SHP77 treated with DMSO at 0.1 percent for 48 hours (cell line): ENCODE results near the gene IRF3.
A peak's percentile ranks its signal among the peaks of the same experiment; 100 is the strongest.
"Not testable (repeated sequence)": the region's sequence is repeated elsewhere in the genome, so short reads cannot be mapped to it uniquely, and the experiment has no call there.

Experiments used
- DNase-seq: peaks from one replicate; lab custom pipeline; 2025; lab: John Stamatoyannopoulos, UW

The IRF3 gene

GRCh38 chr19:49645995-49646394, 19.7 kb downstream of the IRF3 start:
- no peak for DNase-seq

- no peak for DNase-seq
These were observed 20.1 kb downstream of the IRF3 start for GRCh38 chr19:49645592-49645991.

GRCh38 chr19:49643466-49643865, 22.2 kb downstream of the IRF3 start:
- no peak for DNase-seq

- no peak for DNase-seq
These were observed 23.1 kb downstream of the IRF3 start for GRCh38 chr19:49642492-49643035.

GRCh38 chr19:49641688-49642491, 23.8 kb downstream of the IRF3 start, which contains the start of gene SCAF1:
SCAF1 (plus strand) TSS chr19:49642209; CDS start chr19:49645027, 2,818 bp downstream.
- peak; percentile 97 for DNase-seq

GRCh38 chr19:49640113-49640898, 25.4 kb downstream of the IRF3 start, which contains the start of gene RRAS:
RRAS (minus strand) TSS chr19:49640143; CDS start chr19:49640098, 45 bp downstream.
- DNase-seq: peak; percentile 97

GRCh38 chr19:49639401-49640112, 26.1 kb downstream of the IRF3 start:
- DNase-seq: no peak

GRCh38 chr19:49637821-49638738, 27.6 kb downstream of the IRF3 start:
- no peak for DNase-seq

GRCh38 chr19:49636233-49636932, 29.3 kb downstream of the IRF3 start:
- DNase-seq: no peak

GRCh38 chr19:49635530-49636232, 30.0 kb downstream of the IRF3 start:
- DNase-seq: no peak

GRCh38 chr19:49633273-49633672, 32.4 kb downstream of the IRF3 start:
- not testable (repeated sequence) for DNase-seq

- no peak for DNase-seq
These were observed 33.1 kb downstream of the IRF3 start for GRCh38 chr19:49632576-49632975.

GRCh38 chr19:49631610-49632192, 34.0 kb downstream of the IRF3 start:
- DNase-seq: no peak

- no peak for DNase-seq
These were observed 34.6 kb downstream of the IRF3 start for GRCh38 chr19:49631014-49631588.

GRCh38 chr19:49629659-49630058, 36.0 kb downstream of the IRF3 start:
- DNase-seq: no peak

- no peak for DNase-seq
These were observed 39.4 kb downstream of the IRF3 start for GRCh38 chr19:49626226-49626625.

- DNase-seq: no peak
These were observed 40.4 kb downstream of the IRF3 start for GRCh38 chr19:49624967-49625910.

GRCh38 chr19:49617860-49618259, 47.8 kb downstream of the IRF3 start:
- not testable (repeated sequence) for DNase-seq
